Measurements from ENCODE around the gene AMN1.

- TF ChIP-seq CTCF (conservative IDR thresholded peaks at IDR 0.05; ENCODE audit: low read depth, low read length) (no peak), BHLHE40 (IDR thresholded peaks at IDR 0.05; ENCODE audit: low read depth, low read length) (no peak), RAD21 (IDR thresholded peaks at IDR 0.05; ENCODE audit: low read length) (no peak), MAFK (IDR thresholded peaks at IDR 0.05; ENCODE audit: low read depth, low read length) (no peak), CHD1 (IDR thresholded peaks at IDR 0.05; ENCODE audit: low read depth, low read length) (no peak), CEBPB (IDR thresholded peaks at IDR 0.05; ENCODE audit: low read depth, low read length) (no peak), RCOR1 (IDR thresholded peaks at IDR 0.05; ENCODE audit: insufficient replicate concordance, low read length) (no peak), POLR2A (IDR thresholded peaks at IDR 0.05; ENCODE audit: low read depth, low read length) (no peak)
Measured at GRCh38 chr12:31626270-31626995, 102.4 kb downstream of the AMN1 start.
